K562 (cell line): Measurements from ENCODE around the gene ADAM15. TPM values are rescaled to one million over a fixed set of nuclear protein-coding genes. Genes with fewer than 3 reads are reported as not detected.

ENCODE experiments used
- ARHGAP35 ChIP-seq: fragments of 450-650 bp; IDR thresholded peaks from 2 replicates; pipeline ENCODE4 v1.6.1; 2018; ENCODE audit not compliant: partially characterized antibody
- CCNT2 ChIP-seq: IDR thresholded peaks from 2 replicates; pipeline ENCODE4 v1.6.1; 2011; ENCODE audit warnings: borderline replicate concordance, low read depth, mild to moderate bottlenecking, moderate library complexity, mixed read lengths, low read length; ENCODE audit not compliant: insufficient read length; ENCODE audit errors: extremely low read depth
- CXXC5 ChIP-seq: fragments of 250-450 bp; sonication (Bioruptor Pico); IDR thresholded peaks from 2 replicates; pipeline ENCODE4 v1.8.0; 2022; ENCODE audit warnings: inconsistent platforms, mild to moderate bottlenecking, moderate library complexity
- FOXM1 ChIP-seq, 2 experiments: fragments of 450-650 bp in 1 of 2; sonication (generic) in 1 of 2; formaldehyde crosslinking in 1 of 2; IDR thresholded peaks; 2 replicates each; pipeline versions ENCODE4 v1.6.1 to v1.9.0; 2017 to 2022; ENCODE audit warnings: low read depth in 2 of 2, mild to moderate bottlenecking in 2 of 2, missing genetic modification reagents in 1 of 2, moderate library complexity in 1 of 2
- LARP7 ChIP-seq: fragments of 450-650 bp; IDR thresholded peaks from 2 replicates; pipeline ENCODE4 v1.6.1; 2016
- MIER1 ChIP-seq: fragments of 450-650 bp; IDR thresholded peaks from 2 replicates; pipeline ENCODE4 v1.6.1; 2016; ENCODE audit warnings: antibody characterized with exemption, mild to moderate bottlenecking, low read depth
- NFIX ChIP-seq: fragments of 250-450 bp; sonication (Bioruptor Pico); IDR thresholded peaks from 2 replicates; pipeline ENCODE4 v1.4.0; 2020; ENCODE audit warnings: low read depth, mild to moderate bottlenecking, moderate library complexity
- RB1 ChIP-seq: fragments of 450-650 bp; IDR thresholded peaks from 2 replicates; pipeline ENCODE4 v1.6.1; 2017; ENCODE audit warnings: low read depth, mild to moderate bottlenecking
- SAP30 ChIP-seq: fragments of 200-600 bp; sonication (generic); IDR thresholded peaks from 2 replicates; pipeline ENCODE4 v1.6.1; 2012; ENCODE audit warnings: borderline replicate concordance, low read depth, mild to moderate bottlenecking, moderate library complexity, low read length, control low read depth, inconsistent platforms; ENCODE audit not compliant: insufficient read depth, poor library complexity, severe bottlenecking
- SMAD4 ChIP-seq: fragments of 250-450 bp; sonication (Bioruptor Pico); conservative IDR thresholded peaks from 2 replicates; pipeline ENCODE4 v1.8.0; 2021; ENCODE audit warnings: inconsistent platforms, mild to moderate bottlenecking, moderate library complexity
- SREBF1 ChIP-seq: fragments of 150-350 bp; IDR thresholded peaks from 2 replicates; pipeline ENCODE4 v1.6.1; 2014; ENCODE audit warnings: antibody characterized with exemption, low read depth, low read length, borderline replicate concordance
- TCF3 ChIP-seq: sonication (generic); formaldehyde crosslinking; IDR thresholded peaks from 2 replicates; pipeline ENCODE4 v1.4.0; 2020; ENCODE audit warnings: mild to moderate bottlenecking, missing genetic modification reagents
- ZBTB1 ChIP-seq: sonication (generic); formaldehyde crosslinking; IDR thresholded peaks from 2 replicates; pipeline ENCODE4 v1.8.1; 2023; ENCODE audit warnings: missing genetic modification reagents, low read depth, mild to moderate bottlenecking, borderline replicate concordance
- ZBTB7A ChIP-seq: IDR thresholded peaks from 2 replicates; pipeline ENCODE4 v1.6.1; 2011; ENCODE audit warnings: low read depth, mild to moderate bottlenecking, low read length, moderate library complexity, borderline replicate concordance; ENCODE audit not compliant: control insufficient read depth
- ZNF551 ChIP-seq: fragments of 250-450 bp; sonication (Bioruptor Pico); IDR thresholded peaks from 2 replicates; pipeline ENCODE4 v1.5.0; 2021; ENCODE audit warnings: mild to moderate bottlenecking, moderate library complexity
- ZNF696 ChIP-seq: fragments of 250-450 bp; sonication (Bioruptor Pico); conservative IDR thresholded peaks from 2 replicates; pipeline ENCODE4 v1.4.0; 2020; ENCODE audit warnings: mild to moderate bottlenecking, moderate library complexity
- ZNF699 ChIP-seq: fragments of 250-450 bp; sonication (Bioruptor Pico); IDR thresholded peaks from 2 replicates; pipeline ENCODE4 v1.8.0; 2021; ENCODE audit warnings: mild to moderate bottlenecking, moderate library complexity; ENCODE audit not compliant: insufficient replicate concordance
- polyA plus RNA-seq, 8 experiments: library from polyadenylated mRNA; depleted of rRNA in 4 of 8; stranded (reverse) in 5 of 8; unstranded in 3 of 8; fragments of >200 nt; fragmentation: Nextera tagmentation in 2 of 8; fragmentation: Illumina TruSeq in 1 of 8; extraction: Ambion mirVana in 2 of 8; extraction: Trizol in 1 of 8; gene quantifications; 2 replicates each; pipeline versions ENCODE4 v1.2.1 to v1.2.3, GENCODE V29; 2011 to 2014; ENCODE audit warnings: inconsistent platforms in 1 of 8, missing spikeins in 1 of 8
- total RNA-seq, 7 experiments: library from RNA; depleted of rRNA in 6 of 7; stranded (reverse); fragments of >200 nt in 6 of 7; fragmentation: Illumina TruSeq in 2 of 7; extraction: Trizol in 2 of 7; gene quantifications; 2 replicates each; pipeline versions ENCODE4 v1.2.1 to v1.2.3, GENCODE V29; 2011 to 2021; ENCODE audit warnings: low replicate concordance in 1 of 7
- TF ChIP-seq, protein P1 (sequence below): fragments of 450-650 bp; IDR thresholded peaks from 2 replicates; pipeline ENCODE4 v1.6.1; 2016; ENCODE audit warnings: antibody characterized with exemption
- TF ChIP-seq, protein P2 (sequence below), 2 experiments: IDR thresholded peaks; 2 replicates each; pipeline ENCODE4 v1.6.1; 2011; ENCODE audit warnings: borderline replicate concordance in 1 of 2, control low read depth in 1 of 2, low read depth in 1 of 2, low read length in 1 of 2, mild to moderate bottlenecking in 1 of 2, mixed read lengths in 1 of 2, moderate library complexity in 1 of 2; ENCODE audit not compliant: insufficient read depth in 1 of 2, insufficient read length in 1 of 2, poor library complexity in 1 of 2, severe bottlenecking in 1 of 2; ENCODE audit errors: extremely low read depth in 1 of 2
- TF ChIP-seq, protein P3 (sequence below): fragments of 250-450 bp; sonication (Bioruptor Pico); IDR thresholded peaks from 2 replicates; pipeline ENCODE4 v1.9.0; 2021; ENCODE audit warnings: mild to moderate bottlenecking

ADAM15 gene
- total and polyA plus RNA-seq, 9 of the 15 experiments (the other 6 are each of a cell fraction or from before 2014, with no cell fraction given): 0.69 to 72.3 (median 32.8) TPM

DNA sequence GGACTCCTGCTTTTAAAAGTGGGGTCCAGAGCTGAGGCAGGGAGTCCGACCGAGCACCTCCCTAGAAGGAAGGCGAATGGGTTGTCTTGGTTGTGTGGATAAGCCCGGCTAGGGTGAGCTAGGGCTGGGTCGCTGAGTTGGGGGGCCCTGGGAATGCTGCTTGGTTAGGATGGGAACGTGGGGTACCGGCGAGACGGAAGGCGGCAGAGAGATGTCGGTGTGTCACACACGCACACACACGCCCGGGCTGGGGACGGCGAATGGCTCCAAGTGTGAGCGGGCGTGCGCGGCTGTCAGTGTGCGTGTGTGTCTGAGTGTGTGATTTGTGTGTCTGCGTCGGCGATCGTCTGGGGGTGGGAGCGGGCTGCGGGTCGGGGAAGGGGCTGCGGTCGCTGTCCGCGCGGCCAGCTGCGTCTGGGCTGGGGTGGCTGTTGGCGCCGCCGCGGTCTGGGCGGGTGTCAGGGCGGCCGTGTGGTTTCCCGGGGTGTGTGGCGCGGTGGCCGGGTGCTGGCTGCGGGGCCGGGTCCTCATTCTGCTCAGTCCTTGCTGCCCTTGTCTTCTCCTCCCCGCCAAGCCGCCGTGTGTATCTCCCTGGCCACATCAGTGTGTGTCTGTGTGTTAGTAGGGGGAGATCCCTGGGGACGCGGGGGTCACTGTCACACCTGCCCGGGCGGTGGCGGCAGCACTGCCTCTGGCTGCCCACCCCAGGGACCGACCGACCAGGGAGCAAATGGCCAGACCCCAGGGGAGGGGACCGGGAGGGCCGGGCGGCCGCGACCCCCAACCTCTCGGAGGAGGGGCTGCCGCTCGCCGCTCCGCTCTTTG, 28.6 kb downstream of the ADAM15 start (continued):
- TF ChIP-seq, protein P1, sequence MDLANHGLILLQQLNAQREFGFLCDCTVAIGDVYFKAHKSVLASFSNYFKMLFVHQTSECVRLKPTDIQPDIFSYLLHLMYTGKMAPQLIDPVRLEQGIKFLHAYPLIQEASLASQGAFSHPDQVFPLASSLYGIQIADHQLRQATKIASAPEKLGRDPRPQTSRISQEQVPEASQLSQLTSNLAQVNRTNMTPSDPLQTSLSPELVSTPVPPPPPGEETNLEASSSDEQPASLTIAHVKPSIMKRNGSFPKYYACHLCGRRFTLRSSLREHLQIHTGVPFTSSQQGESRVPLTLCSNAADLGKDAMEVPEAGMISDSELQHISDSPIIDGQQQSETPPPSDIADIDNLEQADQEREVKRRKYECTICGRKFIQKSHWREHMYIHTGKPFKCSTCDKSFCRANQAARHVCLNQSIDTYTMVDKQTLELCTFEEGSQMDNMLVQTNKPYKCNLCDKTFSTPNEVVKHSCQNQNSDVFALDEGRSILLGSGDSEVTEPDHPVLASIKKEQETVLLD: 0 out of 2 replicates have a peak, but pooled peaks have one; percentile 17
- no peak for TF ChIP-seq ZNF696 (CRISPR knock-in tag)
- no peak for TF ChIP-seq NFIX (CRISPR knock-in tag)
- no peak for TF ChIP-seq FOXM1 (IDR thresholded peaks at IDR 0.05; ENCODE audit: low read depth)
- TF ChIP-seq FOXM1 (CRISPR knock-in tag; IDR thresholded peaks at IDR 0.05; ENCODE audit: low read depth): 0 out of 2 replicates have a peak, but pooled peaks have one; percentile 38
- peak; percentile 89; the same call in 1 of the 2 replicates for TF ChIP-seq ZBTB1
- TF ChIP-seq RB1: peak; percentile 41; the same call in 1 of the 2 replicates
- peak; percentile 25 for TF ChIP-seq ARHGAP35
- TF ChIP-seq CXXC5: 0 out of 2 replicates have a peak, but pooled peaks have one; percentile 31
- 0 out of 2 replicates have a peak, but pooled peaks have one; percentile 7 for TF ChIP-seq TCF3 (CRISPR knock-in tag)
- peak; percentile 68; the same call in 1 of the 2 replicates for TF ChIP-seq ZBTB7A
- TF ChIP-seq ZNF699 (CRISPR knock-in tag): no peak
- no peak for TF ChIP-seq SMAD4
- 0 out of 2 replicates have a peak, but pooled peaks have one; percentile 66 for TF ChIP-seq LARP7
- no peak for TF ChIP-seq SAP30
- TF ChIP-seq CCNT2: peak; percentile 12
- TF ChIP-seq, protein P2, sequence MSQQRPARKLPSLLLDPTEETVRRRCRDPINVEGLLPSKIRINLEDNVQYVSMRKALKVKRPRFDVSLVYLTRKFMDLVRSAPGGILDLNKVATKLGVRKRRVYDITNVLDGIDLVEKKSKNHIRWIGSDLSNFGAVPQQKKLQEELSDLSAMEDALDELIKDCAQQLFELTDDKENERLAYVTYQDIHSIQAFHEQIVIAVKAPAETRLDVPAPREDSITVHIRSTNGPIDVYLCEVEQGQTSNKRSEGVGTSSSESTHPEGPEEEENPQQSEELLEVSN (IDR thresholded peaks at IDR 0.05; ENCODE audit: borderline replicate concordance in 1 of 2, extremely low read depth in 1 of 2, insufficient read depth in 1 of 2, insufficient read length in 1 of 2, low read depth in 1 of 2, low read length in 1 of 2, poor library complexity in 1 of 2, severe bottlenecking in 1 of 2): peak in 1 of 2 experiments; percentile 55
- TF ChIP-seq MIER1: 0 out of 2 replicates have a peak, but pooled peaks have one; percentile 19
- TF ChIP-seq SREBF1: no peak
- no peak for TF ChIP-seq ZNF551 (CRISPR knock-in tag)
- TF ChIP-seq, protein P3, sequence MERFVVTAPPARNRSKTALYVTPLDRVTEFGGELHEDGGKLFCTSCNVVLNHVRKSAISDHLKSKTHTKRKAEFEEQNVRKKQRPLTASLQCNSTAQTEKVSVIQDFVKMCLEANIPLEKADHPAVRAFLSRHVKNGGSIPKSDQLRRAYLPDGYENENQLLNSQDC (CRISPR knock-in tag): no peak
